ENCODE measurements around the gene GRID1.
"Not testable (repeated sequence)": the region's sequence is repeated elsewhere in the genome, so short reads cannot be mapped to it uniquely, and the experiment has no call there.

GRID1 gene

DNA sequence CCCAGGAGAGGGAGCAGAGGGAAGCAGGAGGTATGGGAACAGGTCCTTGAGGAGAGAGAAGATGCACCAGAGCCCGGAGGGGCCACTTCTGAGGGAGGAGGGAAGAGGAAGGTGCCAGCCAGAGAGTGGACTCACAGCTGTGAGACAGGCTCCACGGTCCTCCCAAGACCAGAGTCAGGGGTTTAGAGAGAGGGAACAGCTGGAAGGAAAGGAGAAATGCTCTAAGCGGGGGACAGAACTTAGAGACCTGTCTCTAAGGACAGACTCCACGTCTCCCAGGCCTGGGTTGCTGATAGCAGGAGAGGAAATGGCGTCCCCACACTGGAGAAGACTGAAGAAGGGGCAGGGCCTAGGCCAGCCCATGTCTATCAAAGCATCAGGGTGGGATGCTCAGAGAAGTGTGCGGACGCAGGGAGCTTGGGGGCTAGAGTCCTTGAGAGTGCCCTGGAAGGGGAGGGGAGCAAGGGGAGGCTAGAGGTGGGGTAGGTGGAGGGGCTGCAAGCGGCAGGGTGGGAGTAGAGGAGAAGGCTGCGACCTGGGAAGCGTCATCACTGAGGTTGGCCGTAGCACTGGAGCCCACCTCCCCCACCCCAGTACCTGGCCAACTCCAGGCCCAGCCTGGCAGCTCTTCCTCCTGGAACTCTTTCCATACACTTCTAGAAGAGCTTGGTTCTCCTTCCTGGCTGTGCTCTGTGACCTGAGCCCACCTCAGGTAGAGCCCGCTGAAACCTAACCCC is 25.6 kb upstream of the GRID1 start:
- no peak for DNase-seq (ENCODE audit: low read depth in 3 of 3)

DNA sequence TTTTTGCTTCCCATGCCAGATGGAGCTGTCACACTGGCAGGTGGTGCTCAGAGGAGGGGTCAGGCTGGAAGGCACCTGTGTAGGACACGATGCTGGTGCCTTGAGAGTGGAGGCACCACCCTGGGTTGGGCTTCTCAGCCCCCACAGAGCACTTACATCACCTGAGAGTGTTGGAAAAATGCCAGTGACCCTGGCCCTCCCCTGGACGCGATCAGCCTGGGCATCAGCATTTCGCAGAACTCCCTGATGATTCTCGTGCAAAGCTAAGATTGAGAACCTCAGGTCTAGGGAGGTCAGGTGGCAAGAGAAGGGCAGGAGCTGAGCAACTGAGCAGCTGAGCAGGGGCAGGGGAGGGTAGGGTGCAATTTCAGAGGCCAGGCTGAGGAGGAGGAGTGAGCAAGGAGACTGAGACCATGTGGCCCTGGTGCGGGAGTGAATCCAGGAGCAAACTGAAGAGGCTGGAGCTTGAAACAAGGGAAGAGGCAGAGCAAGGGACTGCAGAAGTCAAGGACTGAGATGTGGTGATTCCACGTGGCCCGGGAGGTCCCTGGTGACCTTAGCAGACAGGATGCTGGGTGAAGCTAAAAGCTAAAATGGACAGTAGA is 24.7 kb upstream of the GRID1 start:
- DNase-seq (ENCODE audit: low read depth in 3 of 3) = no peak

- DNase-seq (ENCODE audit: low read depth in 3 of 3) = no peak
These were observed 23.9 kb upstream of the GRID1 start for GRCh38 chr10:86390337-86391120.

- no peak for DNase-seq (ENCODE audit: low read depth in 3 of 3)
These were observed 23.0 kb upstream of the GRID1 start for GRCh38 chr10:86389441-86390193.

- DNase-seq (ENCODE audit: low read depth in 3 of 3) = not testable (repeated sequence)
These were observed 22.5 kb upstream of the GRID1 start for GRCh38 chr10:86389109-86389440.

DNA sequence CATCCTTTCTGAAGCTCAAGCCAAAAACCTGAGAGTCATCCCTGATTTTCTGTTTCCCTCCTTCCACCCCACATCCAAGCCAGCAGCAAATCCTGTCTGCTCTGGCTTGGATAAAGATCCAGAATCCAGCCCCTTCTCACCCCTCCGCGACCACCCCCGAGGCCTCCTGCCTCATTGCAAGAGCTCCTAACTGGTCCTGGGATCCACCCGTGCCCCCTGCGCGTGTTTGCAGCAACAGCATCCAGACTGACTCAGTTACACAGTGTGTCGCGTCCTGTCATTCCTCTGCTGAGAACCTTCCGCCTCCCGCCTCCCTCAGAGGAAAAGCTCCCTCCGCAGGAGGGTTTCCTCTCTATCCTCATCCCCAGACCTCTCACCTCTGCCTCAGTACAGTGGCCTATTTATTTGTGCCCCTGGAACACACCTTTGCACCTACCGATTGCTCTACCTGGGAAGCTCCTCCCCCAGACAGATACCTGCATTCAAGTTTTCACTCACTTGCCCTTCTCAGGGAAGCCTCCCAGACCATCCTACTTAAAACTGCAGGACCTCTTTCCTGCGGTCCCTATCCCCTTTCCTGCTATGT is 21.6 kb upstream of the GRID1 start:
- no peak for DNase-seq (ENCODE audit: low read depth in 3 of 3)

GRCh38 chr10:86387178-86387794 is 20.7 kb upstream of the GRID1 start:
- no peak for DNase-seq (ENCODE audit: low read depth in 3 of 3)

DNA sequence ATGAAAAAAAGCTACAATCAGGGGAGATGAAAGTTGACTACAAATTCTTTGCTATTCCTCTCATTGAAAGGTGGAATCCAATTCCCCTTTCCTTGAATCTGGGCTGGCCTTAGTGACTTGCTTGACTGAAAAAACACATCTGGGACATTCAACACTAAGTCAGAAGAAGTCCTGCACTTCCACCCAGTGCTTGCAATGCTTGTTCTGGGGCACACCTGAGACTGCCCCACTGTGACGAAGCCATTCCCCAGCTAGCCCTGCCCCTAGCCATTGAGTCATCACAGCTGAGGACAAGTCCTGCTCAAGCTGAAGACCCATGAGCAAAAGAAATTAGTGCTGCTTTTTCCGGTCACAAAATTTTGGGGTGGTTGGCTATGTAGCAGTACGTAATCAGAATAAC is 19.2 kb upstream of the GRID1 start:
- no peak for DNase-seq (ENCODE audit: low read depth in 3 of 3)

DNA sequence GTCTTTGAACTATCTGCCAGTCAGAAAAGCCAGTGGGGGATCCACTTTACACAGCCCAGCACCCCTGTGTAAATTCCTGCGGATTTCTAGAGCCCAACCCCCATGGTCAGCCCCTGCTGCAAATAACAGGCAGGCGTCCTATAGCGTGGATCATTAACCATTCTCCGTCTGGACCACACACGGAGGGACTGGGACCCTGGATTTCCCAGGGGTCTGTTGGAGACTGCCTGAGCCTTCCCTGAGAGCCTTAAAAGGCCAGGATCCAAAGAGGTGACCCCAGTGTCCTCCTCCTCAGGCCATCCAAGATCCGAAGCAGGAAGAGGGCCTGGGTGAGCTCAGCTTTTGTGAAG is 11.2 kb upstream of the GRID1 start:
- no peak for DNase-seq (ENCODE audit: low read depth in 3 of 3)

GRCh38 chr10:86376852-86377796 is 10.5 kb upstream of the GRID1 start:
- peak; percentile 67 to 83 (median 74) for DNase-seq (ENCODE audit: low read depth in 3 of 3)

DNA sequence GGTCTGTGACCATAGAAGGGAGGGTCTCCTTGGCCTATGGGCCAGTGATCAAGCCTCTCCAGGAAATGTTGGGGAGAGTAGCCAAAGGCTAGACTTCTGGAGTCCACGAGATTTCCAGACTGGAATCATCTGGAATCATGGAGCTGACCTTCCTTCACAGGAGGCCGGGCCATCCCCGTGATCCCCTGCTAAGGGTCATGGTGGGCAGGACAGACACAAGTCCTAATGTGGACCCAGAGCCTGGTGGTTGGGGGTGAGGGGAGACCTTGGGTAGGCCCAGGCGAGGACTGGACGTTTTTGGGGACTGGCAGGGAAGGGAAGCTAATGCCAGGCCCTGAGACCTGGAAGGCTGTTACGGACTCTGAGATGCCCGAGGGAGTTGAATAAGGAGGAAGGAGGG is 9.8 kb upstream of the GRID1 start:
- DNase-seq (ENCODE audit: low read depth in 3 of 3) = no peak

DNA sequence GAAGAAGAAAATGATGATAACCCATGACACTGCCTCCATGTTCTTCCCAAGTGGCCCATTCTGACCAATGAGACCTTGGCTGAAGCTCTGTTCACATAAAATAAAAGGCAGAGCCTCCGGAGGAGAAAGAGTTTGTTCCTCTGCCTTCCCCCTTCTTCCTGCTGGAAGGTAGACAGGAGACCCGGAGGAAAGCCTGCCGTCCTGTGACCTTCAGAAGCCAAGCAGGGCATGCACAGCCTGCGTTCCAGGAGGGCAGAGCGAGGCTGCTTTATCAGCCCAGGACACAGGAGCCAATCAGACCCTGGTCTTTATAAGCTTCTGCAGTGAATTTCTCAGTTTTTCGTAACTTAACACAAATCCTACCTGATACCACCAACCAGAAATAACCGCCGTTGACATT is 8.6 kb upstream of the GRID1 start:
- no peak for DNase-seq (ENCODE audit: low read depth in 3 of 3)

- DNase-seq (ENCODE audit: low read depth in 3 of 3) = no peak
These were observed 8.1 kb upstream of the GRID1 start for GRCh38 chr10:86374664-86375063.

DNA sequence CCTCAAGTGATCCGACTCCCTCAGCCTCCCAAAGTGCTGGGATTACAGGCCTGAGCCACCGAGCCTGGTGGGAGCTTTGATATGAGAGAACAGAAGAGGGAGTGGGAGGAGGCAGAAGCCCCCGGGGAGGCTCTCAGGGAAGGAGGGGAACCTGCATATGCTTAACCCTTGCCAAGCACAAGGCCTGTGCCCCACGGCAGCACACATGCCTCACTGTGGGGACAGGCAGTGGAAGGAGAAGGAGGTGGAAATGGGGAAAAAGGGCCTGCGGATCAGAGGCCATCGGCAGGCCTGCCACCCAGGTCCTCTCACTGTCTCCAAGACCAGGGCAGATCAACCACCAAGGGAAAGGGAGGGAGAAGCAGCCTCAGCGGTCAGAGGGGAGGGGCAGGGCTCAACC is 7.2 kb upstream of the GRID1 start:
- no peak for DNase-seq (ENCODE audit: low read depth in 3 of 3)

GRCh38 chr10:86373251-86373650 is 6.7 kb upstream of the GRID1 start:
- DNase-seq (ENCODE audit: low read depth in 3 of 3) = no peak

DNA sequence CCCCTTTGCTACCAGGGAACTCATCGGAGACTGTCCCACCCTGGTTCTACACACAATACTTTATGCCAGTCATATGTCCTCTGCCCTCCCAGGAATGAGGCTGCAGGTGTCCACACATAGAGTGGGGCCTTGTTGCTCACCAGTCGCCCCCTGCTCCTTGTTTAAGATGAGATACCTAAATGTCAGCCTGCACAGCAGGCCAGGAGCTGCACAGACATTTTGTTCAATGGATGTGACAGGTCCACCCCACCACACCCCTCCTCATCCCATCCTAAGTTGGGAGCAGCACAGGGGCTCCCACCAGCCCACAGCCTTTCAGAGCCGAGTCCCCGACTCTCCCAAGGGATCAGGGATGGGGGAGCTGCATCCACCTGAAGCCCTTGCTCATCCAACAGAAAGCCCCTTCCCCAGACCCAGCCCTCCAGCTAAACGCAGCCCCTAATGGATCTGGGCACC is 6.2 kb upstream of the GRID1 start:
- DNase-seq (ENCODE audit: low read depth in 3 of 3) = no peak

GRCh38 chr10:86372119-86372783 is 5.7 kb upstream of the GRID1 start:
- DNase-seq (ENCODE audit: low read depth in 3 of 3) = no peak

DNA sequence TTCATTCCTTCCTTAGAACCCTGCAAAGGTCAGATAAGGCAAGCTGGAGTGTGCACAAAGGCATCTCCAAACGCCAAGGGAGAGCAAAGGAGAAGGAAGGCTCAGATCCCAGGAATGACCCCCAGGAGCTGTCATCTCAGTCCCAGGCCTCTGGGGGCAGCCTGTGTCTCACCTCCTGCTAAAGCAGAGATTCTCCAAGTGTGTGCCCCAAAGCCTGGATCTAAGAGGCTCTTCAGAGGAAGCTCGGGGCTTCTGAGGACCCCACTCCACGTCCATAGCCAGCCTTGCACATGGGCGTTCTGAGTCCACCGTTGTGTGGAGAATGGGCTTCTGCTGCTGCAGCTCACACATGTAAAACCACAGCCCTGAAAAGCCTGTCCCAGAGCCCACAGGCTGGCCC is 5.1 kb upstream of the GRID1 start:
- no peak for DNase-seq (ENCODE audit: low read depth in 3 of 3)

GRCh38 chr10:86371116-86371515 is 4.5 kb upstream of the GRID1 start:
- no peak for DNase-seq (ENCODE audit: low read depth in 3 of 3)

All from stimulated activated CD4-positive, alpha-beta T cell treated with anti-CD3 and anti-CD28 coated beads, TNF-alpha, amount 100 ng/mL, for 48 hours (primary cell).